MCF 10A (cell line): ENCODE measurements around the gene ZNF470. TPM values are rescaled to one million over a fixed set of nuclear protein-coding genes. Genes with fewer than 3 reads are reported as not detected.

Experiments used
- BruUV-seq: library from RNA; stranded (reverse); fragments of 400-500 nt; replicated peaks from 2 replicates; lab custom pipeline; 2021; lab: Mats Ljungman, UMichigan
- CTCF ChIA-PET: fragments of 300-600 bp; sonication (Branson Sonifier 250); formaldehyde crosslinking; extraction: SDS; loops from one replicate; lab custom pipeline; 2021; ENCODE audit warnings: antibody characterized with exemption, inconsistent platforms; lab: Yijun Ruan, JAX
- POLR2A ChIA-PET: fragments of 300-600, 350-650 bp; sonication (Branson Sonifier 250); formaldehyde crosslinking; extraction: SDS; loops from one replicate; lab custom pipeline; 2020; ENCODE audit warnings: antibody characterized with exemption, inconsistent platforms; lab: Yijun Ruan, JAX
- DNase-seq: peaks from one replicate; pipeline ENCODE4 v3.0.0-alpha.2; 2018; ENCODE audit not compliant: unreplicated experiment
- H3K27ac Mint-ChIP-seq: one replicate; pipeline ENCODE4 v1.8.0; 2022; ENCODE audit warnings: mild to moderate bottlenecking, low read depth, mixed read lengths; ENCODE audit not compliant: unreplicated experiment
- H3K27me3 Mint-ChIP-seq: one replicate; pipeline ENCODE4 v1.8.0; 2022; ENCODE audit warnings: mixed read lengths; ENCODE audit not compliant: insufficient read depth, unreplicated experiment
- H3K36me3 Mint-ChIP-seq: one replicate; pipeline ENCODE4 v1.8.0; 2022; ENCODE audit warnings: mild to moderate bottlenecking, moderate library complexity, mixed read lengths; ENCODE audit not compliant: insufficient read depth, unreplicated experiment
- H3K4me1 Mint-ChIP-seq: one replicate; pipeline ENCODE4 v1.8.0; 2022; ENCODE audit warnings: mixed read lengths; ENCODE audit not compliant: insufficient read depth, unreplicated experiment
- H3K4me3 Mint-ChIP-seq: one replicate; pipeline ENCODE4 v1.8.0; 2022; ENCODE audit warnings: mild to moderate bottlenecking, moderate library complexity, mixed read lengths; ENCODE audit not compliant: unreplicated experiment
- H3K9me3 Mint-ChIP-seq: one replicate; pipeline ENCODE4 v1.8.0; 2022; ENCODE audit warnings: mixed read lengths; ENCODE audit not compliant: unreplicated experiment
- CTCF ChIP-seq: fragments of 200-600 bp; IDR thresholded peaks from one replicate; pipeline ENCODE4 v1.8.0; 2022; ENCODE audit warnings: antibody characterized with exemption, mild to moderate bottlenecking; ENCODE audit not compliant: unreplicated experiment
- intact Hi-C: fragments of 100-400 bp; cut with micrococcal nuclease; formaldehyde crosslinking; loops from 2 replicates; pipeline ENCODE4 v1.14.1; 2022
- total RNA-seq: library from RNA; stranded (reverse); gene quantifications from 2 replicates; pipeline ENCODE4 v1.2.3, GENCODE V29; 2022

The ZNF470 gene
- total RNA-seq, 1 experiment from 2014 or later, result not detected

GRCh38 chr19:56596676-56597075 lies 29.4 kb downstream of the ZNF470 start:
- intact Hi-C loops, result no loop called here
- no peak for DNase-seq
- Mint-ChIP-seq H3K36me3 (no peaks in the 10 kb centered on the region), H3K4me1 (peaks cover 28% of the 10 kb centered on the region), H3K4me3 (peak overlapping the region; percentile 83), H3K27ac (no peak overlapping the region), H3K27me3 (no peaks in the 10 kb centered on the region), H3K9me3 (peaks cover 6% of the 10 kb centered on the region)
- ChIA-PET CTCF (no interaction called here), POLR2A (no interaction called here)
- no peak for TF ChIP-seq CTCF
- BruUV-seq, result no TSS peak

- TF ChIP-seq CTCF, result no peak
- Mint-ChIP-seq H3K36me3 (peaks cover 10% of the 10 kb centered on the region), H3K27me3 (no peaks in the 10 kb centered on the region), H3K27ac (no peak overlapping the region), H3K4me3 (no peak overlapping the region), H3K9me3 (peaks cover 8% of the 10 kb centered on the region), H3K4me1 (peaks cover 28% of the 10 kb centered on the region)
- no TSS peak for BruUV-seq
- ChIA-PET CTCF (no interaction called here), POLR2A (no interaction called here)
- no peak for DNase-seq
- intact Hi-C loops, result no loop called here
Observed at GRCh38 chr19:56597696-56598095, 30.4 kb downstream of the ZNF470 start.

- H3K27ac Mint-ChIP-seq, result no peak overlapping the region
- H3K4me1 Mint-ChIP-seq, result peaks cover 12% of the 10 kb centered on the region
- H3K36me3 Mint-ChIP-seq, result peaks cover 17% of the 10 kb centered on the region
- H3K4me3 Mint-ChIP-seq, result no peak overlapping the region
- intact Hi-C loops, result no loop called here
- no peaks in the 10 kb centered on the region for H3K27me3 Mint-ChIP-seq
- peak; percentile 0 for DNase-seq
- H3K9me3 Mint-ChIP-seq, result peaks cover 16% of the 10 kb centered on the region
- ChIA-PET POLR2A (no interaction called here), CTCF (no interaction called here)
- no TSS peak for BruUV-seq
- no peak for TF ChIP-seq CTCF
Observed at GRCh38 chr19:56601375-56601774, 34.1 kb downstream of the ZNF470 start.

- TF ChIP-seq CTCF, result no peak
- Mint-ChIP-seq H3K9me3 (peaks cover 21% of the 10 kb centered on the region), H3K36me3 (peaks cover 17% of the 10 kb centered on the region), H3K27me3 (no peaks in the 10 kb centered on the region), H3K4me1 (peaks cover 6% of the 10 kb centered on the region), H3K4me3 (no peak overlapping the region), H3K27ac (no peak overlapping the region)
- CTCF ChIA-PET, result no interaction called here
- BruUV-seq, result no TSS peak
- DNase-seq, result no peak
- POLR2A ChIA-PET, result no interaction called here
- intact Hi-C loops, result no loop called here
Observed at GRCh38 chr19:56603829-56604228, 36.6 kb downstream of the ZNF470 start.
